GM12878 (cell line): ENCODE data around the gene SLC13A2. TPM values are rescaled to one million over a fixed set of nuclear protein-coding genes. Genes with fewer than 3 reads are reported as not detected.
A peak's percentile ranks its signal among the peaks of the same experiment; 100 is the strongest.

Experiments
- BACH1 ChIP-seq: fragments of 450-650 bp; IDR thresholded peaks from 2 replicates; pipeline ENCODE4 v1.6.1; 2017; ENCODE audit warnings: mild to moderate bottlenecking, borderline replicate concordance
- BCL11A ChIP-seq: IDR thresholded peaks from 2 replicates; pipeline ENCODE4 v1.6.1; 2011; ENCODE audit warnings: low read depth, low read length
- BHLHE40 ChIP-seq, 2 experiments: fragments of 450-650 bp in 1 of 2; IDR thresholded peaks; 2 replicates each; pipeline ENCODE4 v1.6.1; 2011 to 2017; ENCODE audit warnings: low read depth in 2 of 2, borderline replicate concordance in 1 of 2, improper control_type of control experiment in 1 of 2, low read length in 1 of 2, mild to moderate bottlenecking in 1 of 2
- FOS ChIP-seq: IDR thresholded peaks from 3 replicates; pipeline ENCODE4 v1.6.1; 2011; ENCODE audit warnings: borderline replicate concordance; ENCODE audit not compliant: insufficient read length; ENCODE audit errors: extremely low read depth
- HCFC1 ChIP-seq: fragments of 150-350 bp; IDR thresholded peaks from 2 replicates; pipeline ENCODE4 v1.6.1; 2014; ENCODE audit warnings: low read length
- HDAC6 ChIP-seq: fragments of 200-600 bp; sonication (generic); IDR thresholded peaks from one replicate; pipeline ENCODE4 v1.8.0; 2017; ENCODE audit warnings: antibody characterized with exemption; ENCODE audit not compliant: unreplicated experiment
- IRF4 ChIP-seq: IDR thresholded peaks from 2 replicates; pipeline ENCODE4 v1.6.1; 2011; ENCODE audit warnings: low read depth, low read length
- KAT2A ChIP-seq: conservative IDR thresholded peaks from 2 replicates; pipeline ENCODE4 v1.6.1; 2011; ENCODE audit warnings: low read depth, low read length; ENCODE audit not compliant: control insufficient read depth
- NFIC ChIP-seq: IDR thresholded peaks from 2 replicates; pipeline ENCODE4 v1.6.1; 2012; ENCODE audit warnings: low read depth, mild to moderate bottlenecking, inconsistent platforms, low read length, moderate library complexity
- NFYA ChIP-seq: IDR thresholded peaks from 2 replicates; pipeline ENCODE4 v1.6.1; 2011; ENCODE audit warnings: low read depth, mild to moderate bottlenecking, low read length, improper control_type of control experiment, borderline replicate concordance
- RB1 ChIP-seq: fragments of 450-650 bp; formaldehyde crosslinking; IDR thresholded peaks from 2 replicates; pipeline ENCODE4 v1.6.1; 2017; ENCODE audit warnings: mild to moderate bottlenecking, borderline replicate concordance
- RUNX3 ChIP-seq: IDR thresholded peaks from 2 replicates; pipeline ENCODE4 v1.6.1; 2012; ENCODE audit warnings: low read length, inconsistent platforms
- SIX5 ChIP-seq: IDR thresholded peaks from 2 replicates; pipeline ENCODE4 v1.6.1; 2011; ENCODE audit warnings: mild to moderate bottlenecking, low read depth, low read length, moderate library complexity; ENCODE audit not compliant: severe bottlenecking
- SREBF1 ChIP-seq: IDR thresholded peaks from 2 replicates; pipeline ENCODE4 v1.6.1; 2012; ENCODE audit warnings: mild to moderate bottlenecking, low read length
- TAF1 ChIP-seq: IDR thresholded peaks from 2 replicates; pipeline ENCODE4 v1.6.1; 2011; ENCODE audit warnings: mild to moderate bottlenecking, low read depth, low read length, borderline replicate concordance
- TCF12 ChIP-seq: IDR thresholded peaks from 2 replicates; pipeline ENCODE4 v1.6.1; 2011; ENCODE audit warnings: low read depth, mild to moderate bottlenecking, low read length
- ZBED1 ChIP-seq: IDR thresholded peaks from 2 replicates; pipeline ENCODE4 v1.6.1; 2016; ENCODE audit warnings: borderline replicate concordance
- ZBTB40 ChIP-seq: fragments of 450-650 bp; IDR thresholded peaks from 2 replicates; pipeline ENCODE4 v1.6.1; 2016; ENCODE audit warnings: mild to moderate bottlenecking, moderate library complexity, borderline replicate concordance
- ZNF274 ChIP-seq: IDR thresholded peaks from one replicate; pipeline ENCODE4 v1.8.0; 2011; ENCODE audit not compliant: insufficient read length, insufficient read depth
- polyA plus RNA-seq, 11 experiments: library from polyadenylated mRNA; depleted of rRNA in 4 of 11; unstranded in 6 of 11; stranded (reverse) in 5 of 11; fragments of >200 nt; fragmentation: Nextera tagmentation in 4 of 11; fragmentation: Illumina TruSeq in 1 of 11; extraction: Ambion mirVana in 4 of 11; extraction: Trizol in 1 of 11; gene quantifications; 1 replicate in 1 of 11; 2 replicates in 10 of 11; pipeline versions ENCODE4 v1.2.1 to v1.2.3, GENCODE V29; 2011 to 2016; ENCODE audit warnings: inconsistent platforms in 2 of 11, missing spikeins in 2 of 11, low read depth in 1 of 11
- total RNA-seq, 4 experiments: library from RNA; depleted of rRNA in 3 of 4; stranded (reverse); fragments of >200 nt in 3 of 4; fragmentation: Illumina TruSeq in 1 of 4; extraction: Trizol in 1 of 4; gene quantifications; 2 replicates each; pipeline versions ENCODE4 v1.2.1 to v1.2.3, GENCODE V29; 2013 to 2021
- TF ChIP-seq, protein P1 (sequence below): IDR thresholded peaks from 2 replicates; pipeline ENCODE4 v1.6.1; 2012; ENCODE audit warnings: low read length, inconsistent platforms
- TF ChIP-seq, protein P2 (sequence below): IDR thresholded peaks from 2 replicates; pipeline ENCODE4 v1.6.1; 2011; ENCODE audit warnings: borderline replicate concordance, low read depth, mild to moderate bottlenecking, moderate library complexity, low read length; ENCODE audit not compliant: insufficient read depth, poor library complexity, severe bottlenecking
- TF ChIP-seq, protein P3 (sequence below), 3 experiments: IDR thresholded peaks in 2 of 3; conservative IDR thresholded peaks in 1 of 3; 2 replicates each; pipeline ENCODE4 v1.5.1; 2011; ENCODE audit warnings: low read depth in 3 of 3, low read length in 3 of 3, mild to moderate bottlenecking in 3 of 3, control low read depth in 2 of 3, moderate library complexity in 2 of 3, inconsistent platforms in 1 of 3, mixed read lengths in 1 of 3; ENCODE audit not compliant: control insufficient read depth in 2 of 3, insufficient read depth in 1 of 3; ENCODE audit errors: extremely low read depth in 1 of 3

SLC13A2 gene
- total and polyA plus RNA-seq, 10 of the 15 experiments (the other 5 are each of a cell fraction or from before 2014, with no cell fraction given) = 0.03 to 0.13 (median 0.05) TPM; not detected in 6

GRCh38 chr17:28494445-28495188 lies 21.2 kb downstream of the SLC13A2 start (continued):
- no peak for TF ChIP-seq ZBTB40
- TF ChIP-seq RB1 = peak; percentile 66; the same call in 1 of the 2 replicates
- no peak for TF ChIP-seq HDAC6
- no peak for TF ChIP-seq BACH1
- no peak for TF ChIP-seq SREBF1
- TF ChIP-seq NFYA = no peak
- no peak for TF ChIP-seq SIX5
- no peak for TF ChIP-seq ZBED1
- no peak for TF ChIP-seq KAT2A
- TF ChIP-seq, protein P1, sequence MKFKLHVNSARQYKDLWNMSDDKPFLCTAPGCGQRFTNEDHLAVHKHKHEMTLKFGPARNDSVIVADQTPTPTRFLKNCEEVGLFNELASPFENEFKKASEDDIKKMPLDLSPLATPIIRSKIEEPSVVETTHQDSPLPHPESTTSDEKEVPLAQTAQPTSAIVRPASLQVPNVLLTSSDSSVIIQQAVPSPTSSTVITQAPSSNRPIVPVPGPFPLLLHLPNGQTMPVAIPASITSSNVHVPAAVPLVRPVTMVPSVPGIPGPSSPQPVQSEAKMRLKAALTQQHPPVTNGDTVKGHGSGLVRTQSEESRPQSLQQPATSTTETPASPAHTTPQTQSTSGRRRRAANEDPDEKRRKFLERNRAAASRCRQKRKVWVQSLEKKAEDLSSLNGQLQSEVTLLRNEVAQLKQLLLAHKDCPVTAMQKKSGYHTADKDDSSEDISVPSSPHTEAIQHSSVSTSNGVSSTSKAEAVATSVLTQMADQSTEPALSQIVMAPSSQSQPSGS = no peak
- TF ChIP-seq BCL11A = no peak
- TF ChIP-seq FOS = no peak
- TF ChIP-seq NFIC = no peak
- no peak for TF ChIP-seq IRF4
- 0 out of 4 replicates have a peak, but pooled peaks have one; percentile 18 to 36 for TF ChIP-seq BHLHE40 (IDR thresholded peaks at IDR 0.05; ENCODE audit: borderline replicate concordance in 1 of 2, low read depth in 2 of 2, low read length in 1 of 2)
- TF ChIP-seq HCFC1 = no peak
- TF ChIP-seq, protein P2, sequence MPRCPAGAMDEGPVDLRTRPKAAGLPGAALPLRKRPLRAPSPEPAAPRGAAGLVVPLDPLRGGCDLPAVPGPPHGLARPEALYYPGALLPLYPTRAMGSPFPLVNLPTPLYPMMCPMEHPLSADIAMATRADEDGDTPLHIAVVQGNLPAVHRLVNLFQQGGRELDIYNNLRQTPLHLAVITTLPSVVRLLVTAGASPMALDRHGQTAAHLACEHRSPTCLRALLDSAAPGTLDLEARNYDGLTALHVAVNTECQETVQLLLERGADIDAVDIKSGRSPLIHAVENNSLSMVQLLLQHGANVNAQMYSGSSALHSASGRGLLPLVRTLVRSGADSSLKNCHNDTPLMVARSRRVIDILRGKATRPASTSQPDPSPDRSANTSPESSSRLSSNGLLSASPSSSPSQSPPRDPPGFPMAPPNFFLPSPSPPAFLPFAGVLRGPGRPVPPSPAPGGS = no peak
- TF ChIP-seq TAF1 = no peak
- TF ChIP-seq, protein P3, sequence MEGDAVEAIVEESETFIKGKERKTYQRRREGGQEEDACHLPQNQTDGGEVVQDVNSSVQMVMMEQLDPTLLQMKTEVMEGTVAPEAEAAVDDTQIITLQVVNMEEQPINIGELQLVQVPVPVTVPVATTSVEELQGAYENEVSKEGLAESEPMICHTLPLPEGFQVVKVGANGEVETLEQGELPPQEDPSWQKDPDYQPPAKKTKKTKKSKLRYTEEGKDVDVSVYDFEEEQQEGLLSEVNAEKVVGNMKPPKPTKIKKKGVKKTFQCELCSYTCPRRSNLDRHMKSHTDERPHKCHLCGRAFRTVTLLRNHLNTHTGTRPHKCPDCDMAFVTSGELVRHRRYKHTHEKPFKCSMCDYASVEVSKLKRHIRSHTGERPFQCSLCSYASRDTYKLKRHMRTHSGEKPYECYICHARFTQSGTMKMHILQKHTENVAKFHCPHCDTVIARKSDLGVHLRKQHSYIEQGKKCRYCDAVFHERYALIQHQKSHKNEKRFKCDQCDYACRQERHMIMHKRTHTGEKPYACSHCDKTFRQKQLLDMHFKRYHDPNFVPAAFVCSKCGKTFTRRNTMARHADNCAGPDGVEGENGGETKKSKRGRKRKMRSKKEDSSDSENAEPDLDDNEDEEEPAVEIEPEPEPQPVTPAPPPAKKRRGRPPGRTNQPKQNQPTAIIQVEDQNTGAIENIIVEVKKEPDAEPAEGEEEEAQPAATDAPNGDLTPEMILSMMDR (IDR thresholded peaks at IDR 0.05 in 2 of 3, conservative IDR thresholded peaks at IDR 0.05 in 1 of 3; ENCODE audit: control insufficient read depth in 2 of 3, extremely low read depth in 1 of 3, insufficient read depth in 1 of 3, low read depth in 3 of 3, low read length in 3 of 3) = peak; percentile 91 to 99 (median 92); a peak in 5 of 6 replicates
- no peak for TF ChIP-seq ZNF274
- no peak for TF ChIP-seq TCF12
- peak; percentile 60; the same call in 1 of the 2 replicates for TF ChIP-seq RUNX3
